ENCODE data around the gene CFAP221.

Gene CFAP221

GRCh38 chr2:119546447-119546767 is 2.2 kb downstream of the CFAP221 start:
- TF ChIP-seq CTCF (IDR thresholded peaks at IDR 0.05; ENCODE audit: control insufficient read depth, extremely low read depth, insufficient read depth), result no peak
- no peak for DNase-seq (ENCODE audit: low read depth)
- H3K4me3 ChIP-seq (ENCODE audit: low read depth, low read length), result no peak overlapping the region

- H3K4me3 ChIP-seq (ENCODE audit: low read depth, low read length), result no peak overlapping the region
- no peak for TF ChIP-seq CTCF (IDR thresholded peaks at IDR 0.05; ENCODE audit: control insufficient read depth, extremely low read depth, insufficient read depth)
- peak; percentile 59 for DNase-seq (ENCODE audit: low read depth)
Observed at GRCh38 chr2:119548516-119549120, 4.4 kb downstream of the CFAP221 start.

DNA sequence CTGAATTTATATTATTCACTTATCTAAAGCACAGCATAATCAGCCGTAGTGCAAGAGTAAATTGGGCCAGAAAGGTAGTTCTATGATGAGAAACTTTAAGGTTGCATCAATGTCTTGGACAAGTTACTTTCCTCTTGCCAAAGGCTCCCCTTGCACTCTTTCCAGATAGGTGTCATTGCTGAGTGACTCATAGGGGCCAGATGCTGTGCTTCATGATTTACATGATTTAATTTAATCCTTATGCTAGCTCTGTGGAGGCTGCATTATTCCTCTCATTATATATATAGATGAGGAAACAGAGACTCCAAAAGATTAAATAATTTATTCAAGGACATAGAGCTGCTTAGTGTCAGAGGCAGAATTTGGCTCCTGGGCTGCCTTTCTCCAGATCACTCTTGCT is 5.0 kb downstream of the CFAP221 start:
- H3K4me3 ChIP-seq (ENCODE audit: low read depth, low read length), result no peak overlapping the region
- TF ChIP-seq CTCF (IDR thresholded peaks at IDR 0.05; ENCODE audit: control insufficient read depth, extremely low read depth, insufficient read depth), result no peak
- DNase-seq (ENCODE audit: low read depth), result no peak

DNA sequence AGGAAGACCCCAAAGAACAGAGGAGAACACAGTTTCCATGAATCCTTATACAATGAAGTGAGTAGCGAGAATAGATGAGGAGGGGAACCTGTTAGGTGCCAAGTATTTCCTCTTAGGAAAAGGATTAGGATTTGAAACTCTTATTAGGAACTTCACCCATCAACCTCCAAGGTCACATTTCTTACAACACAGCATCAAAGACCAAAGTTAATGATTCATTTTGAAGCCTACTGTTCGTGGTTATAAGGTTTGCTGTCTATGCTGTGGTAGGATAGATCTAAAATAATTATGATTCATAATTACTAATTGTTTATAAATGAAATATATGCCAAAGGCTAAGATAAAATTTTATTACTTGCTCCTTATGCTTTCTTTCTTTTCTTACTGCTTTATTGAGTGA is 6.1 kb downstream of the CFAP221 start:
- DNase-seq (ENCODE audit: low read depth), result no peak
- no peak for TF ChIP-seq CTCF (IDR thresholded peaks at IDR 0.05; ENCODE audit: control insufficient read depth, extremely low read depth, insufficient read depth)
- no peak overlapping the region for H3K4me3 ChIP-seq (ENCODE audit: low read depth, low read length)

DNA sequence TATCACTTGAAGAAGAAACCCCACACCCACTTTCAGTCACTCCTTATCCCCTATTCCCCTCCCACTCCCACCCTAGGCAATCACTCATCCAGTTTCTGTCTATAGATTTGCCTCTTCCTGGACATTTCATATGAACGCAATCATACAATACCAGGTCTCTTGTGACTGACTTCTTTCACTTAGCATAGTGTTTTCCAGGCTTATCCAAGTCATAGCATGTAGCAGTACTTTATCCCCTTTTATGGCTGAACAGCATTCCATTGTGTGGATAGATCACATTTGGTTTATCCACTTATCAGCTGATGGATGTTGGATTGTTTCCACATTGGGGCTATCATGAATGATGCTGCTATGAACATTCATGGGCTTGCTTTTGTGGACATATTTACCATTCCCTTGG is 6.6 kb downstream of the CFAP221 start:
- no peak for DNase-seq (ENCODE audit: low read depth)
- TF ChIP-seq CTCF (IDR thresholded peaks at IDR 0.05; ENCODE audit: control insufficient read depth, extremely low read depth, insufficient read depth), result no peak

GRCh38 chr2:119552902-119553301 is 8.7 kb downstream of the CFAP221 start:
- no peak for DNase-seq (ENCODE audit: low read depth)

More for the DNA sequence above, 6.6 kb downstream of the CFAP221 start:
- no peak overlapping the region for H3K4me3 ChIP-seq (ENCODE audit: low read depth, low read length)

More at GRCh38 chr2:119552902-119553301, 8.7 kb downstream of the CFAP221 start:
- no peak overlapping the region for H3K4me3 ChIP-seq (ENCODE audit: low read depth, low read length)
- TF ChIP-seq CTCF (IDR thresholded peaks at IDR 0.05; ENCODE audit: control insufficient read depth, extremely low read depth, insufficient read depth), result no peak
